Placental epithelial cell (primary cell): ENCODE data around the gene GIPC3. TPM values are rescaled to one million over a fixed set of nuclear protein-coding genes. Genes with fewer than 3 reads are reported as not detected.

Experiments used
- small RNA-seq: library from RNA; depleted of rRNA; stranded (forward); fragments of <200 nt; gene quantifications from one replicate; pipeline ENCODE3, GENCODE V24; 2012
- total RNA-seq: library from RNA; depleted of rRNA; stranded (reverse); fragments of >200 nt; gene quantifications from 2 replicates; pipeline ENCODE4 v1.2.3, GENCODE V29; 2012

Gene GIPC3
- under 0.01 TPM in 1 of 2 replicates, not detected in the other for total RNA-seq

GRCh38 chr19:3585301-3586126 lies at the start of gene GIPC3:
TSS of gene GIPC3 (plus strand) at chr19:3585478. CDS start at chr19:3585598, 120 bp downstream.

DNA sequence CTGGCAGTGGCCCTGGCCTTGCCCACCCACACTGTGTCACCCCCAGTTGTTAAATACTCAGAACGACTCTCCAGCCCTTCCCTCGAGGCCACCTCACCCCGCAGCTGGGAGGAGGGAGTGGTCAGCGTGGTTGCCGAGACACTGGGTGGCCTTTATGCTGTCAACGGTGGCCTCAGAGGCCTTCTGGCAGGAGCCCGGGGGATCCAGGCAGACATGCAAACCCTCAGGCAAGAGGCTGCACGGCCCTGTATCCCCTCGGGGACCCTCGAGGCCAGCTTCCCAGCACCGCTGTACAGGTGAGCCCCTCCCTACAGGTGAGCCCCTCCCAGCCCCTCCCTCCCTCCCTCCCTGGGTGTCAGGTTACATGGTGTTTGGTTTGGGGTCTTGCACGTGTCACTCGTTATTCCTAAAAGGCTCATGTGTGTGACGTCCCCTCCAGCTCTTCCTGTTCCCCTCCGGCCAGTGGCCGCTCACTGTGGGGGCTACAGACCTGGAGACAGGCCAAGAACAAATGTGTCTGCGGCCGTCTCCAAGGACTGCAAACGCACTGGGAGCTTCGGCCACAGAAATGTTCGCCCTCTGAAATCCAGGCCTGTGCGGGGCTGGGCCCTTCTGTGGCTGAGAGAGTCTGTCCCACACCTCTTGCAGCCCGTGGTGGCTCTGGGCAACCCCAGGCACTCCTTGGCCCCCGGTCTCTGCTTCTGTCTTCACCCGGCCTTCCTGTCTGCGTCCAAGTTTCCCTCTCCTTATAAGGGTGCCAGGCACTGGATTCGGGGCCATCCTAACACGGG lies 46.1 kb upstream of the GIPC3 start, which contains the start of gene TEKTIP1:
TEKTIP1 (plus strand) TSS at position 210 of the 791 bp plus-strand sequence; CDS start at position 214, 4 bp downstream.

GRCh38 chr19:3557461-3558248 lies 27.6 kb upstream of the GIPC3 start, which contains the start of gene MFSD12:
TSS of gene MFSD12 (minus strand) at chr19:3557586. CDS start at chr19:3557403, 183 bp downstream.

GRCh38 chr19:3572855-3573161 lies 12.5 kb upstream of the GIPC3 start, which contains the start of gene HMG20B:
TSS of gene HMG20B (plus strand) at chr19:3572944. CDS start at chr19:3573310, 366 bp downstream.

DNA sequence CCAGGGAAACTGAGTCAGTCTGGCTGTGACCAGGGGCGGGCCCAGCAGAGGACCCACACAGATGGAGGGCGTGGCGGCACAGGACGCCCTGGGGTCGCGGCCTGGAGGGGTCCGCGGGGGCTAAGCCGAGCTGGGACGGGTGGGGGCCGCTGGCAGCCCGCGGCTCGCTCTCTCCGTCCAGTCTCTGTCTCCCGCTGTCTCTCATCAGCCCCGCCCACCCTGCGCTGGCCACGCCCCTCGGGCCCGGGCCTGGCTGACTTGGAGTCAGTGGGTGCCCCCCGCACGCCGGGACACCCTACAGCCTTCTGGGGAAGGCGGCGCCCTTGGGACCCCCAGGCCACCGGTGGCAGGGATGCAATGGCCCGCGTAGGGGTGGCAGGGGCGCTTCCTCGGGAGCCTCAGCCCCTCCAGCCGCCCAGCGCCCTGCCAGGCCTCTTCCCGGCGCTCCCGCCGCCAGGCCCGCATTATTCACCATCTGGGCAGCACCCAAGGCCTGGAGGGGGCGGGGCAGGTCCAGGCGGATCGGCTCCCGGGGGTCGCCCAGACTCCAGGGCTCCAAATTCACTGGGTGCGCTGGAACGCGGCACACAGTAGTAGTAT lies 21.5 kb downstream of the GIPC3 start, which contains the start of gene TBXA2R:
TBXA2R (minus strand) TSS at position 186 of the 600 bp plus-strand sequence. CDS start 6,241 bp downstream, outside the sequence.

GRCh38 chr19:3626473-3627350 lies 41.4 kb downstream of the GIPC3 start, which contains the start of gene CACTIN:
TSS of gene CACTIN (minus strand) at chr19:3626790. CDS start at chr19:3626762, 28 bp downstream.

Small RNA genes within 50 kb of the gene (small RNA-seq; reads per million reads assigned to genes)
- not detected for gene AC005786.1

Other genes with a start within 250 kb of the GIPC3 start
- gene NFIC, start 218.9 kb upstream of the GIPC3 start, total RNA-seq = 15.8 and 16.9 TPM in 2 replicates
- not detected in 2 replicates for gene SMIM24, start 105.0 kb upstream of the GIPC3 start, total RNA-seq
- gene SMIM44, start 102.0 kb upstream of the GIPC3 start, total RNA-seq = not detected in 2 replicates
- 5.9 and 8.2 TPM in 2 replicates for gene DOHH, start 84.8 kb upstream of the GIPC3 start, total RNA-seq
- gene FZR1, start 79.2 kb upstream of the GIPC3 start, total RNA-seq = 72.6 and 86.3 TPM in 2 replicates
- gene TEKTIP1, start 46.3 kb upstream of the GIPC3 start, total RNA-seq = 0.22 and 0.39 TPM in 2 replicates
- 92.3 and 93.4 TPM in 2 replicates for gene MFSD12, start 27.9 kb upstream of the GIPC3 start, total RNA-seq
- 111 TPM in 2 replicates for gene HMG20B, start 12.5 kb upstream of the GIPC3 start, total RNA-seq
- 4.3 and 6.7 TPM in 2 replicates for gene TBXA2R, start 21.4 kb downstream of the GIPC3 start, total RNA-seq
- 27.1 and 27.5 TPM in 2 replicates for gene CACTIN, start 41.3 kb downstream of the GIPC3 start, total RNA-seq
- 17.3 and 26.2 TPM in 2 replicates for gene PIP5K1C, start 115.0 kb downstream of the GIPC3 start, total RNA-seq
- gene TJP3, start 122.9 kb downstream of the GIPC3 start, total RNA-seq = 0.39 TPM in 1 of 2 replicates, not detected in the other
- gene APBA3, start 176.2 kb downstream of the GIPC3 start, total RNA-seq = 25.5 and 27.8 TPM in 2 replicates
- 32.2 and 46.1 TPM in 2 replicates for gene MRPL54, start 177.2 kb downstream of the GIPC3 start, total RNA-seq
- gene RAX2, start 186.8 kb downstream of the GIPC3 start, total RNA-seq = not detected in 2 replicates
- gene MATK, start 200.9 kb downstream of the GIPC3 start, total RNA-seq = not detected in 2 replicates